ENCODE data around the gene MYL7.

The MYL7 gene

DNA sequence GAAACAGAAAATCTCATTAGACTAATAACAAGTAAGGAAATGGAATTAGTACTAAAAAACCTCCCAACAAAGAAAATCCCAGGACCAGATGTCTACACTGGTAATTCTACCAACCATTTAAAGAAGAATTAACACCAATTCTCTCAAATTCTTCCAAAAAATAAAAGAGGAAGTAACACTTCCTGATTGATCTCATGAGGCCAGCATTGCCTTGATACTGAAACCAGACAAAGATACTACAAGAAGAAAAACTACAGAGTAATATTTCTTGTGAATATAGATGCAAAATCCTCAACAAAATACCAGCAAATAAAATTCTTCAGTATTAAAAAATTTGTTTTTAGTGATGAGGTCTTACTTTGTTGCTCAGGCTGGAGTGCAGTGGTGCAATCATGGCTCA lies 26.8 kb upstream of the MYL7 start:
- DNase-seq: no peak

DNA sequence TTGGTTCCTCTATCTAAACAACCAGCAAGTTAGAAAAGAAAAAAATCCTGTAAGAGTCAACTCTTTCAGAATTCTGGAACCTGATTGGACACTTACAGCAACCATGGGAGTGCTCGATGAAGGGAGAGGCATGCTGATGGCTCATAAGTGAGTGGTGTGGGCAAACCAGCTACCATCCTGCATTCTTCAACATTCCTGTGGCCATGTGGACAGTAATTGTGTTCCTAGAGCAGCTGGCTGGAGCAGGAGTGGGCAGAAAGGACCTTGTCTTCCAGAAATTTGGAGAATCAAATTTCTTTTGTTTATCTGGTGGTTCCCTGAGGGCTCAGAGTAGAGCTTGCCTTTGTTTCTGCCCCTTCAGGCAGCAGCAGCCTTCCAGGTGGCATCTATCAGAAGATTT lies 22.5 kb upstream of the MYL7 start:
- DNase-seq: no peak

DNA sequence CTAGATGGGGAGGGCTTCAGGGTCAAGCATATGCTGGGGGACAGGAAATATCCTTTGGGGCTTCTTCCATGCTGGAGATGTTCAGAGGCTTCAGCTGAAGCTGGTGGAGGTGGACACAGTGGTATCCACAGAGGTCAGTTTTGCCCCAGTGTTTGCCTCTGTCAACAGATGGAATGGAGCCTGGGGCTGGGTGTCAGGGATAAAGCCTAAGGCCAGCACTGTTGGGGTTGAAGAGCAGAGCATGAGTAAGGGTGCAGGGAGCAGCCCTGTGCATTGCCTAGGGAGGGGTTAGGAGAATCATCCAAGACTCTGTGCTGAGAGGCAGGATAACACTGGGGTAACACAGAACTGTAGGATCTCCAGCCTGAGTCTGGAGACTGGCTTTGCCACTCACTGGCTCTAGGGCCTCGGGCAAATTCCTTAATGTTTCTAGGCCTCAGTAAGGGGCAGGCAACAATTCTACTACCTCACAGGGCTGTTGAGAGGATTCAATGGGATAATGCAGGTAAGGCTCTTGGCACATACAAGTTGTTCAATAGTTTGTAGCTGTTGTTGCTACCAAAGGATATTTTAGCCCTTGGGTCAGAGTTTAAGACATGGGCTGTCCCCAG lies 21.8 kb upstream of the MYL7 start:
- no peak for DNase-seq

- no peak for DNase-seq
These were observed 21.0 kb upstream of the MYL7 start for GRCh38 chr7:44162179-44162578.

DNA sequence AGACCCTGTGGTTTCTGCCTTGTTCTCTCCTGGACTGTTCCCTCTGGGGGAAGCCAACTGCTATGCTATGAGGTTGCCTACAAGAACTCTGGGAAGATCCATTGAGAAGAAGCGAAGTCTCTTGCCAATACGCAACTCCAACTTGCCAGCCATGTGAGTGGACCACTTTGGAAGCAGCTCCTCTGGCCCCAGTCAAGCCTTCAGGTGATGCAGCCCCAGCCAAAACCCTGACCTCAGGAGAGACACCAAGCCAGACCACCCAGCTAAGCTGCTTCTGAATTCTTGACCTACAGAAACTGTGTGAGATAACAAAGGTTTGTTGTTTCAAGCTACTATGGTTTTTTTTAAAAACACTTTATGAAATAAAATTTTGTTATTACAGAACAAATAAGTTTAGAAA lies 20.2 kb upstream of the MYL7 start:
- no peak for DNase-seq

DNA sequence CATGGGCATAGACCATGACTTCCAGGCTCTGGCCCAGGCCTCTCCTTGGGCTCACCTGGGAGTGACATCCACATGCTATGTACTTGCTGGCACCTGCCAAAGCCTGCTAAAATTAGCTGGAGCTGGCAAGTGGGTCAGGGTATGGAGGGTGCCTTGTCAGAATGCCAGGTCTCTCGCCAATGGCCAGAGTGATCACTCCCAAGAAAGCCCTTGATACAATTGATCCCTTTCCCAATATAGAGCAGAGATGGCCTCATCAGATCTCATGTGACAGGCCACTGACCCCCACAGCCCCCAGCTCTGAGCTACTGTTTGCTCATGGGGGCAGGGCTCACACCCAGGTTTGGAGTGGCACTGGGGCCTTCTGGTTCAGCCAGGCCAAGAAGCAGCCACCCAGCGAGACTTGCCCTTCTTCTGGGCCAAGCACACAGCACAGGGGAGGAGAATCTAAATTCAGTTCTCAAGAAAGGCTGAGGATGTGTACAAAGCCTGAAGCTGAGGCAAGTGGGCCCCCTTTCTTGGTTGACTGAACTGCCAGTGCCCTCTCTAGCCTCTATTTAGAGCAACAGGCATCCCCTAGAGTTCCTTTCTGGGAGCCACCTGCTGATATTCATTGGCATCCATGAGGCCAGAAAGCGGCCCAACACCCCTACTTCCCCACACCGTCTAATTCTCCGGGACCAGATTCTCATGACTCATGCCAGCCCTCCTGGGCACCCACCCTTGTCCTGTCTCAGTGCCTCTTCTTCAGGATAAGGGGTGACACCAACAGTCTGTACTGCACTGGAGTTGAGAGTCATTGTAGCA lies 18.9 kb upstream of the MYL7 start:
- no peak for DNase-seq

DNA sequence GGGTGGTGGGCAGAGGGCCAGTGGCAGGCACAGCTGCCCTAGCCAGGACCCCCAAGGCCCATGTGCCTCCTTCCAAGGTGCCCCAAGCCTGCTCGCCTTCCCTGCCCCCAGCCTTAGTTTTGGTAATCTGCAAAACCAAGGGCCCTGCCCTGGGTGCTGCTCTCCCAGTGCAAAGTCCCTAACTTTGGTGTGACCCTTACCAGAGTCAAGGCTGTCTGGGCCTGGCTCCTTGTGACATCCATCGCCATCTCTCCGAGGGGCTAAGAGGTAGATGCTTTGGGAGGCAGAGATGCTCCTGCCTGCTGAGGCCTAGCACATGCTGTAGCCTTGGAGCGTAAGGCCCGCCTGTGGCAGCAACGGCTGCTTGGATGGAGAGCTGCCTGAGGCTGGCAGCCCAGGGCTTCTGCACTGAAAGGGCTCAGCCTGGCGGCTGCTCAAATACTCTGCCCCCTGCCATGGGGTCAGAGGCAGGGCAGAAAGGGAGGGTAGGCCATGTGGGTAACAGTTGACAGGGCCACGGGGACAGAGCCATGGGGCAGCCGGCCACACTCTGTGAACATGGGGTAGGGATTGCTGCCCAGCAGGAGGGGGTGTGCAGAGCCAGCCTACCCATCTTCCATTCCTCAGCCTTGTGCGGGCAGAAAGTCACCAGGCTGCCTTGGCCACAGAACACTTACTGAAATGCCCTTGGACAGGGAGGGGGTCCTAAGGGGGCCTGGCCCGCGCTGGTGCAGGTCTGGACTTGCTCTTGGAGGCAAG lies 17.9 kb upstream of the MYL7 start:
- DNase-seq: no peak

- DNase-seq: no peak
These were observed 17.2 kb upstream of the MYL7 start for GRCh38 chr7:44158096-44158872.

DNA sequence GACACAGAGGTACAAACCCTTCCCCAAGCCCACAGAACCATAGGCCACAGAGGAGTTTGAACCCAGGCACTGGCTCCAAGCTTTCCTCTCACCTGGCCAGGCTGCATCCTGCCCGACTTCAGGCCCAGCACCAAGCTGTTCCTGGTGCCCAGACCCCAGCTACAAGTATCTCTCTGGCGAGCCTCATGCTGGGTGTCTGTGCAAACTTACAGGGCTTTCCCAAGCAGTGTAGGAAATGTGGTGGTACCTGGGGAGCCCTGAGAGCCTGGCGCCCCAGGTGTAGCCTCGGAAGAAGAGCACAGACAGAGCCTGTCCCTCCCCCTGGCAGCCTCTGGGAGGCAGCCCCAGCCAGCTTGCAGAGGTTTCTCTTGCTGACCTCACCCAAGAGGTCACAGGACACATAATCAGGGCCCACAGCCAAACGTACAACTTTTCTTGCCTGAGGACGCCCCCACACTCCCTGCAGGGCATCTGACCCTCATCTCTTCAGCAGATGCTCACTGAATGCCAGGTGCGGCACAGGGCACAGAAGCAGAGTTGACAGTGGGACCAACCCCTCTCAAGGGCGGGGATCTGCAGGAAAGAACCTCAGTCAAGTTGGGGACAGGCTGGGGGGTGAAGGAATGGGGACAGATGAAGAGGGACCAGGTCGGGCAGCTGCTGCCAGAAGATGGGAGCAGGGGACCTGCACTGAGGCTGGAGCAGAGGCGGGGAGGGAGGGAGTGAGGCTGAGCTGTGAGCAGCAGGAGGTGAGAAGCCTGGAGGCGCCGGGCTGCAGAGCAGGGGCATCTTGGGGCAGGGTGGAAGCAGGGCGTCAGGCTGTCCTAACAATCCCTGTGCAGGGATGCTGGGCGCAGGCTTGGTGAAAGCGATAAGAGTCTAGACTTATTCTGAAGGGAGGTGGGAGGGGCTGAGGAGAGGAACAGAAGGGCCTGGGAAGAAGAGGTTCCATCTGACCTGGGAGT lies 16.3 kb upstream of the MYL7 start:
- no peak for DNase-seq

GRCh38 chr7:44156453-44157010 lies 15.4 kb upstream of the MYL7 start:
- DNase-seq: no peak

GRCh38 chr7:44155191-44156185 lies 14.4 kb upstream of the MYL7 start:
- DNase-seq: no peak

DNA sequence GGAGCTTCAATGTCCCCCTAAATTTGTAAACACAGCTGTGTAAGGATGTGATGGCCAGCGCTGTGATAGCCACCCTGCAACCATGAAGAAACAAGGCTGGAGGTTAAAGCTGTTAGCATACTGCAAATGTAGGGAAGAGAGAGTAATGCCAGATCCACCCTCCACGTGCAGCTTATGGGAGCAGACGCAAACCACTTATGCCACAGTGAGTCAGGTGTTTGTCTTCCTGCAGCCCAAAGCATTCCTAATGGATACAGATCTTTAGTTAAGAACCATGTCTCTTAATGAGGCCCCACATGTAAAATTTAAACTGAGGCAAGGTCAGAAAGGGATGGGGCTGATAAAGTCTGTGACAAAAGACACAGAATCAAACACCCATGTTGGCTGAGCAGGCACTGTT lies 13.6 kb upstream of the MYL7 start:
- DNase-seq: no peak

DNA sequence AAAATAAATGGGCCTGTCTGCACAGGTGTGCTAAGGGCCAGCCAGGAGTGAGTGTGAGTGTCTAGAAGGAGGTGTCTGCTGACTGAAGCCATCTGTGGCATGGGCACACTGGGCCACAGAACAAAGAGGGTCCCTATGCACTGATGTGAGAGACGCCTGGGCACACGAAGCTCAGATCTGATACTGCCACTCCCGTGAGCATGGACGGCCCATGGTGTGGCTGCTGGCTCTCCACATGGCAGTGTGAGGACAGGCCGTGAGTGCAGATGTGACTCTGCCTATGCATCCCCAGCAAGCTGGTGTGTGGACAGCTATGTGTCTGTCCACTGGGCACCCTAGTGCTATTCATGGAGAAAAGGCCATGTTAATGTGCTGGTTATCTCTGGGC lies 12.8 kb upstream of the MYL7 start:
- no peak for DNase-seq

GRCh38 chr7:44152971-44153947 lies 12.1 kb upstream of the MYL7 start:
- DNase-seq: no peak

DNA sequence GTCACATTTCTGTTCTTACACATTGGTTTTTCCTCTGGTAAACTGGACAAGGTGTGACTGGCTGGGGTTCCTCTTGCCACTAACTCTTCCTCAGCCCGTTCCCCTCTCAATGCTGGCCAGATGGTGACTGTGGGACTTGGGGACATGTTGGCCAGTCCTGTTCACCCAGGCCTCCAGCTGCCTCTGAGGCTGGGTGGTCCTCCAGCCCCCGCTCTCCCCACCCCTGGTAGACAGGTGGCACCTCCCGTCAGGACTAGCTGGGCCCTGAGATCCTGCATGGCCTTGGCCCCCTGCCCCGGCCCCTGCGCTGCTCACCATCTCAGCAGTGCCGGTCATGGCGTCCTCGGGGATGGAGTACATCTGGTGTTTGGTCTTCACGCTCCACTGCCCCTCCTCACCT lies 10.8 kb upstream of the MYL7 start:
- no peak for DNase-seq

- DNase-seq: no peak
These were observed 10.1 kb upstream of the MYL7 start for GRCh38 chr7:44150966-44151941.

DNA sequence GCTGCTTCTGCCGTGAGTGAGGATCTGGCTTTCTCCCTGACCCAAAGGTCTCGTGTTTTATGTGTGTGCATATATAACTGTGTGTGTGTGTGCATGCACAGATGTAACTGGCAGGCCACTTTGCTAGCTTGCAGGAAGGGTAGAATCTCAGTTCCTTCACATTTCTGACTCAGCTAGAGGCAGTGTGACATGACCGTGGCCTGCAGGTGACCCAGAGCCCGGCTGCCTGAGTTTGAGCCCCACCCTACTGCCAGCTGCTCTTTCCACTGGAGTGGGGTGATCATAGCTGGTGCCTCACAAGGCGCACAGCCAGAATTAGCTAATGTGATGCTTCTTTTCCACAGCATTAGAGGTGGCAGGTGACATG lies 9.3 kb upstream of the MYL7 start:
- DNase-seq: no peak
